Hepatocyte (in vitro differentiated cells): ENCODE measurements around the gene CXCR5. TPM values are rescaled to one million over a fixed set of nuclear protein-coding genes. Genes with fewer than 3 reads are reported as not detected.

Experiments used
- DNase-seq: peaks from one replicate; pipeline ENCODE4 v3.0.0-alpha.2; 2016; ENCODE audit warnings: low spot score
- H2AFZ ChIP-seq: fragments of 200-600 bp; sonication (generic); 2 replicates; pipeline ENCODE4 v1.6.0; 2016; ENCODE audit warnings: antibody characterized with exemption, mild to moderate bottlenecking
- H3K27ac ChIP-seq: fragments of 200-600 bp; sonication (generic); 2 replicates; pipeline ENCODE4 v1.5.1; 2016; ENCODE audit warnings: mild to moderate bottlenecking
- H3K27me3 ChIP-seq: fragments of 200-600 bp; sonication (generic); 2 replicates; pipeline ENCODE4 v1.6.1; 2016
- H3K36me3 ChIP-seq: fragments of 200-600 bp; sonication (generic); replicated peaks from 2 replicates; pipeline ENCODE4 v1.5.1; 2016; ENCODE audit warnings: low read depth; ENCODE audit not compliant: insufficient read depth
- H3K4me1 ChIP-seq: fragments of 200-600 bp; sonication (generic); 2 replicates; pipeline ENCODE4 v1.5.1; 2016; ENCODE audit warnings: mild to moderate bottlenecking, moderate library complexity; ENCODE audit not compliant: insufficient read depth
- H3K4me2 ChIP-seq: fragments of 200-600 bp; sonication (generic); 2 replicates; pipeline ENCODE4 v1.6.0; 2016
- H3K4me3 ChIP-seq: fragments of 200-600 bp; sonication (generic); 2 replicates; pipeline ENCODE4 v1.5.1; 2016; ENCODE audit warnings: mild to moderate bottlenecking
- H3K79me2 ChIP-seq: fragments of 200-600 bp; sonication (generic); 2 replicates; pipeline ENCODE4 v1.6.0; 2017; ENCODE audit warnings: mild to moderate bottlenecking
- H3K9me2 ChIP-seq: fragments of 200-600 bp; sonication (generic); replicated peaks from 2 replicates; pipeline ENCODE4 v1.6.0; 2017; ENCODE audit warnings: mild to moderate bottlenecking; ENCODE audit not compliant: insufficient read depth
- H3K9me3 ChIP-seq: fragments of 200-600 bp; sonication (generic); 2 replicates; pipeline ENCODE4 v1.5.1; 2016; ENCODE audit warnings: low read depth, mild to moderate bottlenecking
- H4K20me1 ChIP-seq: fragments of 200-600 bp; sonication (generic); 2 replicates; pipeline ENCODE4 v1.6.0; 2016; ENCODE audit warnings: mild to moderate bottlenecking; ENCODE audit not compliant: insufficient read depth, poor library complexity, severe bottlenecking
- CTCF ChIP-seq: fragments of 200-600 bp; sonication (generic); IDR thresholded peaks from 2 replicates; pipeline ENCODE4 v1.5.1; 2016; ENCODE audit warnings: antibody characterized with exemption, mild to moderate bottlenecking; ENCODE audit not compliant: poor library complexity
- EZH2 ChIP-seq: fragments of 200-600 bp; sonication (generic); IDR thresholded peaks from 2 replicates; pipeline ENCODE4 v1.6.1; 2016; ENCODE audit warnings: antibody characterized with exemption, mild to moderate bottlenecking, borderline replicate concordance
- EZH2phosphoT487 ChIP-seq: fragments of 200-600 bp; sonication (generic); IDR thresholded peaks from one replicate; pipeline ENCODE4 v1.6.1; 2018; ENCODE audit warnings: antibody characterized with exemption, mild to moderate bottlenecking, low read depth, moderate library complexity; ENCODE audit not compliant: unreplicated experiment, severe bottlenecking
- WGBS: methylation state at CpG from one replicate; pipeline ENCODE4 v1.1.6; 2016; ENCODE audit warnings: low lambda C conversion rate; ENCODE audit errors: missing lambda C conversion rate; 5-methylcytosine and 5-hydroxymethylcytosine counted together
- polyA plus RNA-seq: library from polyadenylated mRNA; unstranded; fragments of >200 nt; fragmentation: Nextera tagmentation; extraction: Ambion mirVana; gene quantifications from 2 replicates; pipeline ENCODE4 v1.2.1, GENCODE V29; 2016
- total RNA-seq: library from RNA; depleted of rRNA; stranded (reverse); fragments of >200 nt; gene quantifications from 2 replicates; pipeline ENCODE4 v1.2.3, GENCODE V29; 2014

Gene CXCR5
- total and polyA plus RNA-seq, 2 experiments from 2014 or later, result 0.11 TPM; not detected in 1

GRCh38 chr11:118908901-118909618 lies 25.4 kb downstream of the CXCR5 start:
- Histone ChIP-seq H3K27ac (peak overlapping the region; percentile 99), H3K9me2 (no peaks in the 10 kb centered on the region), H4K20me1 (peaks cover 17% of the 10 kb centered on the region), H3K9me3 (no peaks in the 10 kb centered on the region), H3K36me3 (no peaks in the 10 kb centered on the region), H3K4me2 (peak overlapping the region; percentile 91), H3K4me3 (peak overlapping the region; percentile 27), H3K79me2 (peaks cover 77% of the 10 kb centered on the region), H3K27me3 (no peaks in the 10 kb centered on the region), H3K4me1 (peaks cover 64% of the 10 kb centered on the region), H2AFZ (no peak overlapping the region)
- TF ChIP-seq EZH2phosphoT487, result no peak
- TF ChIP-seq CTCF, result no peak
- TF ChIP-seq EZH2, result no peak
- DNase-seq, result peak; percentile 95
- WGBS, result 5% methylated on average over 10 of the region's 17 CpGs

GRCh38 chr11:118909619-118910308 lies 26.1 kb downstream of the CXCR5 start:
- no peak for DNase-seq
- Histone ChIP-seq H3K4me2 (peak overlapping the region; percentile 91), H4K20me1 (peaks cover 16% of the 10 kb centered on the region), H3K36me3 (no peaks in the 10 kb centered on the region), H3K79me2 (peaks cover 77% of the 10 kb centered on the region), H2AFZ (no peak overlapping the region), H3K27me3 (no peaks in the 10 kb centered on the region), H3K4me3 (peak overlapping the region; percentile 27), H3K9me2 (no peaks in the 10 kb centered on the region), H3K4me1 (peaks cover 71% of the 10 kb centered on the region), H3K9me3 (no peaks in the 10 kb centered on the region), H3K27ac (peak overlapping the region; percentile 99)
- WGBS, result 30% methylated on average over 13 of the region's 21 CpGs
- no peak for TF ChIP-seq EZH2phosphoT487
- no peak for TF ChIP-seq EZH2
- TF ChIP-seq CTCF, result no peak

GRCh38 chr11:118910309-118911112 lies 26.8 kb downstream of the CXCR5 start:
- H3K36me3 ChIP-seq, result no peaks in the 10 kb centered on the region
- peaks cover 79% of the 10 kb centered on the region for H3K79me2 ChIP-seq
- peak; percentile 93 for DNase-seq
- H4K20me1 ChIP-seq, result peaks cover 12% of the 10 kb centered on the region
- peak overlapping the region; percentile 27 for H3K4me3 ChIP-seq
- no peak for TF ChIP-seq CTCF
- TF ChIP-seq EZH2, result no peak
- no peaks in the 10 kb centered on the region for H3K27me3 ChIP-seq
- H3K9me2 ChIP-seq, result no peaks in the 10 kb centered on the region
- H2AFZ ChIP-seq, result no peak overlapping the region
- H3K9me3 ChIP-seq, result no peaks in the 10 kb centered on the region
- WGBS, result 4% methylated on average over 43 of the region's 67 CpGs
- H3K4me2 ChIP-seq, result peak overlapping the region; percentile 91
- H3K4me1 ChIP-seq, result peaks cover 78% of the 10 kb centered on the region
- H3K27ac ChIP-seq, result peak overlapping the region; percentile 99
